Effector memory CD4-positive, alpha-beta T cell (primary cell): ENCODE results near the gene ZIC1.

ENCODE experiments used
- DNase-seq, 3 donors: peaks; one replicate each; pipeline ENCODE4 v3.0.0-alpha.2; 2020
- H3K27ac ChIP-seq: 2 replicates; pipeline ENCODE4 v1.7.0; 2013; ENCODE audit warnings: mild to moderate bottlenecking, low read length, moderate library complexity; ENCODE audit not compliant: insufficient read depth, poor library complexity, severe bottlenecking
- H3K27me3 ChIP-seq: replicated peaks from 2 replicates; pipeline ENCODE4 v1.7.0; 2013; ENCODE audit warnings: mild to moderate bottlenecking, low read length; ENCODE audit not compliant: insufficient read depth, control insufficient read depth, poor library complexity, severe bottlenecking
- H3K36me3 ChIP-seq: 2 replicates; pipeline ENCODE4 v1.7.0; 2013; ENCODE audit warnings: mild to moderate bottlenecking, low read length, moderate library complexity; ENCODE audit not compliant: control insufficient read depth, insufficient read depth
- H3K4me1 ChIP-seq: 2 replicates; pipeline ENCODE4 v1.7.0; 2013; ENCODE audit warnings: low read length, mild to moderate bottlenecking; ENCODE audit not compliant: control insufficient read depth, insufficient read depth, poor library complexity, severe bottlenecking
- H3K4me3 ChIP-seq: 2 replicates; pipeline ENCODE4 v1.7.0; 2013; ENCODE audit warnings: low read length, low read depth, mild to moderate bottlenecking; ENCODE audit not compliant: insufficient read depth, poor library complexity, severe bottlenecking
- H3K9me3 ChIP-seq: 2 replicates; pipeline ENCODE4 v1.7.0; 2013; ENCODE audit warnings: mild to moderate bottlenecking, low read length, moderate library complexity; ENCODE audit not compliant: control insufficient read depth

The ZIC1 gene

GRCh38 chr3:147431751-147432150 is 22.6 kb downstream of the ZIC1 start:
- no peak overlapping the region for H3K4me3 ChIP-seq
- no peaks in the 10 kb centered on the region for H3K36me3 ChIP-seq
- H3K27ac ChIP-seq: no peak overlapping the region
- DNase-seq: no peak
- no peaks in the 10 kb centered on the region for H3K9me3 ChIP-seq
- H3K4me1 ChIP-seq: no peaks in the 10 kb centered on the region
- H3K27me3 ChIP-seq: no peaks in the 10 kb centered on the region

- Histone ChIP-seq H3K4me3 (no peak overlapping the region), H3K4me1 (no peaks in the 10 kb centered on the region), H3K27ac (no peak overlapping the region), H3K27me3 (no peaks in the 10 kb centered on the region), H3K9me3 (no peaks in the 10 kb centered on the region), H3K36me3 (no peaks in the 10 kb centered on the region)
- DNase-seq: no peak
Measured at GRCh38 chr3:147447224-147447623, 38.1 kb downstream of the ZIC1 start.

- Histone ChIP-seq H3K36me3 (no peaks in the 10 kb centered on the region), H3K4me1 (no peaks in the 10 kb centered on the region), H3K9me3 (no peaks in the 10 kb centered on the region), H3K27ac (no peak overlapping the region), H3K27me3 (no peaks in the 10 kb centered on the region), H3K4me3 (no peak overlapping the region)
- no peak for DNase-seq
Measured at GRCh38 chr3:147449669-147450068, 40.5 kb downstream of the ZIC1 start.

GRCh38 chr3:147458995-147459704 is 50.0 kb downstream of the ZIC1 start:
- Histone ChIP-seq H3K4me1 (no peaks in the 10 kb centered on the region), H3K27ac (no peak overlapping the region), H3K4me3 (no peak overlapping the region), H3K27me3 (no peaks in the 10 kb centered on the region), H3K9me3 (no peaks in the 10 kb centered on the region), H3K36me3 (no peaks in the 10 kb centered on the region)
- DNase-seq: no peak

GRCh38 chr3:147462856-147463255 is 53.7 kb downstream of the ZIC1 start:
- H3K27ac ChIP-seq: no peak overlapping the region
- no peak overlapping the region for H3K4me3 ChIP-seq
- no peaks in the 10 kb centered on the region for H3K36me3 ChIP-seq
- no peak for DNase-seq
- H3K4me1 ChIP-seq: no peaks in the 10 kb centered on the region
- H3K9me3 ChIP-seq: no peaks in the 10 kb centered on the region
- H3K27me3 ChIP-seq: no peaks in the 10 kb centered on the region
